Measurements from ENCODE around the gene SLC41A1.

Gene SLC41A1

GRCh38 chr1:205785446-205785845, 27.6 kb downstream of the SLC41A1 start:
- DNase-seq: no peak

GRCh38 chr1:205783904-205784303, 29.1 kb downstream of the SLC41A1 start:
- DNase-seq: no peak

- no peak for DNase-seq
Observed at GRCh38 chr1:205783433-205783795, 29.6 kb downstream of the SLC41A1 start.

GRCh38 chr1:205782627-205783432, 30.2 kb downstream of the SLC41A1 start:
- no peak for DNase-seq

GRCh38 chr1:205780335-205780734, 32.7 kb downstream of the SLC41A1 start:
- no peak for DNase-seq

- no peak for DNase-seq
Observed at GRCh38 chr1:205777994-205778393, 35.0 kb downstream of the SLC41A1 start.

GRCh38 chr1:205775717-205776056, 37.3 kb downstream of the SLC41A1 start:
- DNase-seq: no peak

- DNase-seq: peak; percentile 78
Observed at GRCh38 chr1:205775015-205775716, 37.8 kb downstream of the SLC41A1 start, which contains the start of gene RAB29. TSS of gene RAB29 (minus strand) at chr1:205775482. CDS start at chr1:205774956, 526 bp downstream.

- no peak for DNase-seq
Observed at GRCh38 chr1:205774198-205775014, 38.6 kb downstream of the SLC41A1 start.

GRCh38 chr1:205772607-205773032, 40.4 kb downstream of the SLC41A1 start:
- no peak for DNase-seq

GRCh38 chr1:205770618-205771017, 42.4 kb downstream of the SLC41A1 start:
- no peak for DNase-seq

- DNase-seq: no peak
Observed at GRCh38 chr1:205769641-205770365, 43.2 kb downstream of the SLC41A1 start.

- DNase-seq: no peak
Observed at GRCh38 chr1:205767248-205767647, 45.8 kb downstream of the SLC41A1 start.

GRCh38 chr1:205766570-205766969, 46.4 kb downstream of the SLC41A1 start:
- DNase-seq: no peak

GRCh38 chr1:205766038-205766437, 47.0 kb downstream of the SLC41A1 start:
- DNase-seq: no peak

- DNase-seq: no peak
Observed at GRCh38 chr1:205764578-205764977, 48.4 kb downstream of the SLC41A1 start.

- no peak for DNase-seq
Observed at GRCh38 chr1:205763980-205764379, 49.0 kb downstream of the SLC41A1 start.

- DNase-seq: no peak
Observed at GRCh38 chr1:205760606-205761005, 52.4 kb downstream of the SLC41A1 start.

GRCh38 chr1:205756552-205756951, 56.4 kb downstream of the SLC41A1 start:
- DNase-seq: no peak

- DNase-seq: no peak
Observed at GRCh38 chr1:205754857-205755256, 58.1 kb downstream of the SLC41A1 start.

- no peak for DNase-seq
Observed at GRCh38 chr1:205751036-205751651, 61.9 kb downstream of the SLC41A1 start.
